Measurements from ENCODE around the gene GRID2. TPM values are rescaled to one million over a fixed set of nuclear protein-coding genes. Genes with fewer than 3 reads are reported as not detected.

GRID2 gene
- total and polyA plus RNA-seq, 2 donors, result 0.63 to 26.1 TPM

- DNase-seq (ENCODE audit: extremely low spot score), result no peak
- H3K36me3 ChIP-seq (ENCODE audit: insufficient read depth), result no peaks in the 10 kb centered on the region
- no peak overlapping the region for H3K4me3 ChIP-seq (ENCODE audit: low read depth, low read length)
- H3K4me1 ChIP-seq (ENCODE audit: insufficient read depth), result no peaks in the 10 kb centered on the region
- no peak overlapping the region for H3K27ac ChIP-seq (ENCODE audit: low read depth)
Observed at GRCh38 chr4:92654084-92654483, 350.3 kb downstream of the GRID2 start.

DNA sequence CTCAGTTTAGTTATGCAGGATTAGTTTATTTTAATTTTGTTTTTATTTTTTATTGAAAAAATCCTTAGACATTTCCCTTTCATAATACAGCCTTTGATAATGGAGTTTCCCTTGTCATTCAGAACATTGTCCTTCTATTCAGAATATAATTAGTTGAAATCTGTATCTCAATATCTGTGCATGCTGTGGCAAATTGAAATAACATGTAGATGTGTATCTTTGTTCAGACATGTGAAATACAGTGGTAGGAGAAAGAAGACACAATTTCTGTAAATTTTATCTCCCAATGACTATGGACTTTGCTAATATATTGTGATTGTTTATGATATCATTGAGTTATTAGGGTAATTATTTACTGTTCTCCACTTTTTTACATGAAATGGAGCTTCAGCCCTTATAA is 353.9 kb downstream of the GRID2 start:
- no peak for DNase-seq (ENCODE audit: extremely low spot score)
- H3K36me3 ChIP-seq (ENCODE audit: insufficient read depth), result no peaks in the 10 kb centered on the region
- no peak overlapping the region for H3K4me3 ChIP-seq (ENCODE audit: low read depth, low read length)
- H3K27ac ChIP-seq (ENCODE audit: low read depth), result no peak overlapping the region
- no peaks in the 10 kb centered on the region for H3K4me1 ChIP-seq (ENCODE audit: insufficient read depth)

- no peak overlapping the region for H3K27ac ChIP-seq (ENCODE audit: low read depth)
- H3K4me3 ChIP-seq (ENCODE audit: low read depth, low read length), result no peak overlapping the region
- H3K36me3 ChIP-seq (ENCODE audit: insufficient read depth), result no peaks in the 10 kb centered on the region
- H3K4me1 ChIP-seq (ENCODE audit: insufficient read depth), result no peaks in the 10 kb centered on the region
- 80% methylated on average over 2 of the region's 2 CpGs for WGBS
- no peak for DNase-seq (ENCODE audit: extremely low spot score)
Observed at GRCh38 chr4:92658318-92658717, 354.6 kb downstream of the GRID2 start.

GRCh38 chr4:92677805-92678204 is 374.0 kb downstream of the GRID2 start:
- Histone ChIP-seq H3K4me3 (ENCODE audit: low read depth, low read length) (no peak overlapping the region), H3K4me1 (ENCODE audit: insufficient read depth) (no peaks in the 10 kb centered on the region), H3K36me3 (ENCODE audit: insufficient read depth) (no peaks in the 10 kb centered on the region), H3K27ac (ENCODE audit: low read depth) (no peak overlapping the region)
- no peak for DNase-seq (ENCODE audit: extremely low spot score)
- 78% methylated on average over 3 of the region's 3 CpGs for WGBS

DNA sequence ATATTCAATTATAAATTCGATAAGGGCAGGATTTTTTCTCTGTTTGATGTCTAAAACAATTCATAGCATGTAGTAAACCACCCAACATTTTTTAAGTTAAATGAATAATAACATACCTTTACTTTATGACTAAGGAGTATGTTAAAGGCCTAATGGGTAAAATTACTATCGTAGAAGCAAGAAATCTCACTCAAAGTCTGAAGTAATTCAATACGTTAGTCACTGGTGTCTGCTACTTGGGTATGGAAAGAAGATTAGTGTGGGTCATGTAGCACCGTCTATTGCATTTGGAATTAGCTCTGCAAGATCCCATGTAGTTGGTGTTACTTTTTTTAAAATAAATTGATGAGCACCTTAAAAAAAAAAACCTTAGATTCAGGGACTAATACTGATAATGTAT is 374.5 kb downstream of the GRID2 start:
- Histone ChIP-seq H3K4me3 (ENCODE audit: low read depth, low read length) (no peak overlapping the region), H3K36me3 (ENCODE audit: insufficient read depth) (no peaks in the 10 kb centered on the region), H3K4me1 (ENCODE audit: insufficient read depth) (no peaks in the 10 kb centered on the region), H3K27ac (ENCODE audit: low read depth) (no peak overlapping the region)
- DNase-seq (ENCODE audit: extremely low spot score), result no peak
- WGBS, result 90% methylated on average over 4 of the region's 4 CpGs

DNA sequence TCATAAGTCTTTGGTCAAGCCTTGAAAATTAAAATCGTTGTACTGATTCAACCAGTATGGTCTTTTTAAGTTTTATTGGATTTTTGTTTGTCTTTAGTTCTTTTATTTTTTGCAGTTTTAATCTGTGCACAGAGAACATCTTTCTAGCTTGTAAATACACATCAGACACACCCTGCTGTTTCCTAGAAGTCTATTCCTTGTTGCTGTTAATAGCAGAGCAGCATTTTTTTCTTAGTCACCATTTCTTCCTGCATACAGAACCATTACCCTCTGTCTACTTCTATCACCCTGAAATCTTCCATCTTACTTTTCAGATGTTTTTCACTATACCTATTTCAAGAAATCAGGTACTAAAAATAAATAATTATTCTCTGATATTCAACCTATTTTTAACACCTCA is 375.4 kb downstream of the GRID2 start:
- no peak for DNase-seq (ENCODE audit: extremely low spot score)
- Histone ChIP-seq H3K27ac (ENCODE audit: low read depth) (no peak overlapping the region), H3K36me3 (ENCODE audit: insufficient read depth) (no peaks in the 10 kb centered on the region), H3K4me3 (ENCODE audit: low read depth, low read length) (no peak overlapping the region), H3K4me1 (ENCODE audit: insufficient read depth) (no peaks in the 10 kb centered on the region)
- 43% methylated on average over 1 of the region's 1 CpG for WGBS

GRCh38 chr4:92714640-92715039 is 410.9 kb downstream of the GRID2 start:
- H3K4me1 ChIP-seq (ENCODE audit: insufficient read depth), result no peaks in the 10 kb centered on the region
- WGBS, result 90% methylated on average over 3 of the region's 3 CpGs
- no peaks in the 10 kb centered on the region for H3K36me3 ChIP-seq (ENCODE audit: insufficient read depth)
- H3K4me3 ChIP-seq (ENCODE audit: low read depth, low read length), result no peak overlapping the region
- H3K27ac ChIP-seq (ENCODE audit: low read depth), result no peak overlapping the region
- DNase-seq (ENCODE audit: extremely low spot score), result no peak

DNA sequence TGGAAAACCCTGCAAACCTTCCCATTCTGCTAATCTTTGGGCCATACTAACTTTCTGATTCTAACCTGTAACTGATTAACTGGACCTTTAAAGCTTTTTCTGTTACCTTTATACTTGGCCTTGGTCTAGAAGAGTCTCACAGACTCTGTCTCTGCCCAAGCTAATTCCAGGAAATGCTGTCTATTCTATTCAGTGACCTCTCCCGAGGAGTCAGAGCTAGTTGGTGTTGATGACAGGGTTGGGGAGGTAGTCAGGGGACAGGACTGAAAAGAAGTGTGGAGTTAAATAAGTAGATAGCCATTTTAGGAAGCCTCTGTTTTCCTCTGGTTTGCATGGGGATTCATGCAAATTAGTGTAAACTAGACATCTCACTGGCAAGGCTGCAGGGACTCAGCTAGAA is 429.5 kb downstream of the GRID2 start:
- no peak for DNase-seq (ENCODE audit: extremely low spot score)
- H3K4me1 ChIP-seq (ENCODE audit: insufficient read depth), result no peaks in the 10 kb centered on the region
- 41% methylated on average over 1 of the region's 1 CpG for WGBS
- H3K36me3 ChIP-seq (ENCODE audit: insufficient read depth), result no peaks in the 10 kb centered on the region
- no peak overlapping the region for H3K27ac ChIP-seq (ENCODE audit: low read depth)
- no peak overlapping the region for H3K4me3 ChIP-seq (ENCODE audit: low read depth, low read length)

- H3K4me3 ChIP-seq (ENCODE audit: low read depth, low read length), result no peak overlapping the region
- no peaks in the 10 kb centered on the region for H3K36me3 ChIP-seq (ENCODE audit: insufficient read depth)
- no peak for DNase-seq (ENCODE audit: extremely low spot score)
- no peak overlapping the region for H3K27ac ChIP-seq (ENCODE audit: low read depth)
- H3K4me1 ChIP-seq (ENCODE audit: insufficient read depth), result no peaks in the 10 kb centered on the region
- 89% methylated on average over 2 of the region's 2 CpGs for WGBS
Observed at GRCh38 chr4:92735025-92735665, 431.4 kb downstream of the GRID2 start.

- Histone ChIP-seq H3K4me3 (ENCODE audit: low read depth, low read length) (no peak overlapping the region), H3K4me1 (ENCODE audit: insufficient read depth) (no peaks in the 10 kb centered on the region), H3K36me3 (ENCODE audit: insufficient read depth) (no peaks in the 10 kb centered on the region), H3K27ac (ENCODE audit: low read depth) (no peak overlapping the region)
- no peak for DNase-seq (ENCODE audit: extremely low spot score)
Observed at GRCh38 chr4:92760433-92760832, 456.7 kb downstream of the GRID2 start.

DNA sequence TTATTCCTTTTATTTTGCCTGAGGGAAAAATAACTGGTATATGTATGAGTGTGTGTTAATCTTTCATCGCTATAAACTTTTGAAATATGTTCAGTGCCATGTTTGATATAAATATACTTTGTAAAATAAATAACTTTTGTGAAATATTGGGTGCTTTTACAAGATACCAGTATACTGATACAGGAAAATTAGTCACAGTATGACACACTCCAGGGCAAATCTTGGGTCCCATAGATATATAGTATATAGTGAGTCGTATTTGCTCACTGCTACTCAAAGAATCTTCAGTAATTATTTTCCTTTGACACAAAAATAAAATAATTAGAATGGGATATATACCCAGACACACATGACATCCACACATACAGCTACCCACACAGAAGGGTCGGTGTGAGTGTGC is 472.3 kb downstream of the GRID2 start:
- Histone ChIP-seq H3K36me3 (ENCODE audit: insufficient read depth) (no peaks in the 10 kb centered on the region), H3K4me1 (ENCODE audit: insufficient read depth) (no peaks in the 10 kb centered on the region), H3K4me3 (ENCODE audit: low read depth, low read length) (no peak overlapping the region), H3K27ac (ENCODE audit: low read depth) (no peak overlapping the region)
- DNase-seq (ENCODE audit: extremely low spot score), result no peak
- whole genome bisulfite sequencing, result 91% methylated on average over 3 of the region's 3 CpGs

GRCh38 chr4:92789741-92790140 is 486.0 kb downstream of the GRID2 start:
- no peaks in the 10 kb centered on the region for H3K4me1 ChIP-seq (ENCODE audit: insufficient read depth)
- WGBS, result 72% methylated on average over 3 of the region's 3 CpGs
- H3K4me3 ChIP-seq (ENCODE audit: low read depth, low read length), result no peak overlapping the region
- no peaks in the 10 kb centered on the region for H3K36me3 ChIP-seq (ENCODE audit: insufficient read depth)
- H3K27ac ChIP-seq (ENCODE audit: low read depth), result no peak overlapping the region
- DNase-seq (ENCODE audit: extremely low spot score), result no peak

DNA sequence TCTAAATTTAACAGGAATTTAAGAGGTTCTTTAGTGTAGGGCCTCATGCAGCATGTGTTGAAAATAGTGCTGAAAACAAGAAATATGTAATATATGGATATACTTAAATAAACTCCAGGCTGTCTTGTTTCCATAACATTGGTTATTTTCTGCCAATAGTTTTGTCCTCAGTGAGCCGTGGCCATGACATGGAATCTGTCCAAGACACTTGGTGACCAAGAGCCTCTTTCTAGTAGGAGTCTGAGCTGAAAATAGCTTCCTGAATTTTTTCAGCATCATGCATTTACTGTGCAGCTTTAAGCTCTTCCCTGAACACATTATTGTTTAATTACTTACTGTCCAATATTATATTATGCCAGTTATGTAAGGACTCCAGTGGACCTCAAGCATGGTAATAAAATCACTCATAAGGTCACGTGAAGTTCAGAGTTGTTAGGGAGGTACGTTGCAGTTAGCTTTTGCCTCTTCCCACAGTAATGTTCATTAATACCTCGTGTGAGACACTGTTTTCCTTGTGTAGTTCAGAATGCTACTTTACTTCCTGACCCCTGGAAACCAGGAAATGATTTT is 488.2 kb downstream of the GRID2 start:
- H3K4me1 ChIP-seq (ENCODE audit: insufficient read depth), result no peaks in the 10 kb centered on the region
- H3K36me3 ChIP-seq (ENCODE audit: insufficient read depth), result no peaks in the 10 kb centered on the region
- no peak for DNase-seq (ENCODE audit: extremely low spot score)
- 37% methylated on average over 4 of the region's 4 CpGs for WGBS
- H3K4me3 ChIP-seq (ENCODE audit: low read depth, low read length), result no peak overlapping the region
- H3K27ac ChIP-seq (ENCODE audit: low read depth), result no peak overlapping the region

DNA sequence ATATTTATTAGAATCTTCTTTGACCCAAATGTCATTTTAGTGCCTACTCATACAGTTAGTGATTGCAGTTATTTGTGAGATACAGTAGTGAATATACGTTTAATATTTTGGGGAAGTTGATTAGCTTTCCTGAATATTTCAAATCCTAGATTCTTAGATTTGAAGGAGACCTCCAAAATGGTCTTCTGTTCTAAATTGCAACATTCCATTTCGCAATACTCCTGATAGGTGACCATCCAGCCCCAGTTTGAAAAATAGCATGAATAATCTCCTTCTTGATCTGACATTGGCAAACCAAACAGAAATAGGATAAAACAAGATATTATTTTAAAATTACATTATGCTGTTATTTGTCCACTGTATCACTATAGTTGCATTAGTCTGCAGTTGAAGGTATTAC is 505.6 kb downstream of the GRID2 start:
- no peak for DNase-seq (ENCODE audit: extremely low spot score)
- H3K4me3 ChIP-seq (ENCODE audit: low read depth, low read length), result no peak overlapping the region
- H3K4me1 ChIP-seq (ENCODE audit: insufficient read depth), result no peaks in the 10 kb centered on the region
- H3K27ac ChIP-seq (ENCODE audit: low read depth), result no peak overlapping the region
- no peaks in the 10 kb centered on the region for H3K36me3 ChIP-seq (ENCODE audit: insufficient read depth)
- WGBS, result 89% methylated on average over 2 of the region's 2 CpGs

DNA sequence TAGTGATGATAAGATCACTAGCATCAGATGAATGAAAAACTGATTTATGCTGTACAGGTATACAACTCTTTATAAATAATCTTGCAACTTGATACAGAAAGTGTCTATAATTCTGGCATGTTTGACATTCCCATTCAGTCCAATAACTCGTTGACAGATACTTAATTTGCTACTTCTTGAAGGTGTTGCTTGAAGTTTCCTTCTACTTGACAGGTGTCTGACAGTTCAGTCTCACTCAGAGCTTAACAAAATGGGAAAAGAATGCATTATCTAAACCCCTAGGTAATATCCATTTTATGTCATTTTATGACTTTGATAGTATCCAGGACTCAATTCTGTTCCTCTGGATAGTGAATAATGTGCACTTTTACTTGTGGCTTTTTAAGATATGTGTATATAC is 508.9 kb downstream of the GRID2 start:
- Histone ChIP-seq H3K4me1 (ENCODE audit: insufficient read depth) (no peaks in the 10 kb centered on the region), H3K27ac (ENCODE audit: low read depth) (no peak overlapping the region), H3K36me3 (ENCODE audit: insufficient read depth) (no peaks in the 10 kb centered on the region), H3K4me3 (ENCODE audit: low read depth, low read length) (no peak overlapping the region)
- no peak for DNase-seq (ENCODE audit: extremely low spot score)
- WGBS, result 34% methylated on average over 1 of the region's 1 CpG
